GM18499 (cell line): Measurements from ENCODE around the gene ASB4.
"Not testable (repeated sequence)": the region's sequence is repeated elsewhere in the genome, so short reads cannot be mapped to it uniquely, and the experiment has no call there.

Source experiments
- ATAC-seq: cut with Tn5 transposase; IDR thresholded peaks from one replicate; pipeline ENCODE4 v1.9.1; 2021; ENCODE audit warnings: moderate number of reproducible peaks; ENCODE audit not compliant: insufficient read depth, unreplicated experiment

The ASB4 gene

DNA sequence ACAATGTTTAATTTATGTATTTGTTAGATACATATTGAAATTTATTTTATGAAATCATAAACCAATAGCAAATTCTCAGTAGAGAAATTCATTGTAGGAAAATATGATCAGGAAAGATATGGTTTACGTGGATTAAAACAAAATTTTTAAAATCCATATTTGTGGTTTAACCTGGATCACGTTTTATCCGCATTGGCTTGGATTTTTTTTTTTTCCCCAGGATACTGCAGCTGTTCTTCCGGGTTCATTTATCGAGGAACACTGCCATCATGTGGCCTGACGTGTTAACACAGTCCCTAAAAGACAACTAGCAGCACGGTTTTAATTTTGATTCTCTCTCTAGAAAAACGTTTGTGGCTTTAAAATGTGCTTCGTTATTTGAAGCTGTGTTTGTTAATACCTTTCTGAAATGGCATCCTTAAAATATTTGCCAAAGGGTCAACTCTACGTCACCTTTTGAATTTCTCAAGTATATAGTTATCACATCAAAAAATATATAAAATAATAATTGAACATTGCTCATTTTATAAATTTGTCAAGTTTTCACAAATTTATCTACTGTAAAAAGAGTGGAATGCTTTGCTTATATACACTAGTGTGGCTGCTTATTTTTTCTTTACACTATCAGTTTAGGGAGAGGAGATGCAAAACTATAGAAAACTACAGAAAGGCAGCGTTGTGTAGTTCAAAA, 8.7 kb upstream of the ASB4 start:
- ATAC-seq, result no peak

DNA sequence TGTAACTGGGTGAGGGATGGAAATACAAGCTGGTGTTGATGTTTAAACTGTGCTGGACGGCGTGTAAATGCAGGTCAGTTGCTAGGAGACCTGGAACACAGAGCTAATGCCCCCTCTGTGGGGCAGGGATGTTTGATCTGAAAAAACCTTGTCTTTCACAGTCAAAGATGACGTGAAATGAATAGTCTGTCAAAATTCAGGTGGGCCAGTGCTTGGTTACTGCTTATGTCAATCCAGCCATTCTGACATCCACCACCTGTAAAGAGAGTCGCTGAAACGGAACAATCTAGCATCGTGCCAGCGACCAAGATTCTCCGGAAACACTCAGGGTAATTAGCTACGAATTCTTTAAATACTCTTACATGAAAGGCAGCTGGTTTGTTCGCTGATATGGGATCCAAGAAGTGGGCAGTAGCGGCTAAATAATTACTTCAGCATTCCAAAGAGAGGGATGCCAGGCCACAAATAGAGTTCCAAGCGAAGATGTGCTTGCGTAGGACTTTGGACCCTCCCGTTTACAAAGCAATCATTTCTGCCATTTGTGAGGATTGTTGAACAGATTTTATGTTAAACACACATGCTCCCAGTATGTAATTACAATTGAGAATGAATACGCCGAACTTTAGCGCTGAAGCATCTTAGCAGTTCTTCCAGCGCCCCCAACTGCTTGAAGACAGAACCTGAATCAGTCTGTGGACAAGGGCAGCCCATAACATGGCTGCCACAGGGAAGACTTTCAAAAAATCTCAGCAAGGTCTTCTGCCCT, 7.3 kb upstream of the ASB4 start:
- ATAC-seq, result no peak

DNA sequence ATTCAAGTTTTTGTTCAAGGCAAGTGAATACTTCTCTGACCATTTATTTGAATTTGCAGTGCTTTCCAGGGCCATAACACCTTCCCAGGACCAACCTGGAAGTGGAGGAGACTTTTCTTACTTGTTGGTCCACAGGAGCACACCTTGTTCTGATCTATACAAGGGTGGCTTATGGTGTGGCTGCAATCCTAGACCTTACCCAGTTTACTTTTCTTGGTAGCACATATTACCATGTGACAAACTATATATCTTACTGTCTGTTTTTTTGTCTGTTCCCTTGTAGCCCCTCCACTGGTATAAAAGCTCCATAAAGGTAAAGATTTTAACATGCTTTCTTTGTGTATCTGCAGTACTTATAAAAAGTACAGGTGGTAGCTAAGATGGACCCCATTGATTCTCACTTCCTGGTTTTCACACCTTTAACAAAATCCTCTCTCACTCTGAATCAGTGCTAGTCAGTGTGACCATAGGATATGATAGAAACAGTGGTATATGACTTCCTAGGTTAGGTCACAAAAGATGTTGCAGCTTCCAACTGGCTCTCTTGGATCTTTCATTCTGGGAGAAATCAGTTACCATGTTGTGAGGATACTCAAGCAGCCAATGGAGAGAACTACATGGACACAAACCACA, 5.6 kb upstream of the ASB4 start:
- ATAC-seq, result no peak

DNA sequence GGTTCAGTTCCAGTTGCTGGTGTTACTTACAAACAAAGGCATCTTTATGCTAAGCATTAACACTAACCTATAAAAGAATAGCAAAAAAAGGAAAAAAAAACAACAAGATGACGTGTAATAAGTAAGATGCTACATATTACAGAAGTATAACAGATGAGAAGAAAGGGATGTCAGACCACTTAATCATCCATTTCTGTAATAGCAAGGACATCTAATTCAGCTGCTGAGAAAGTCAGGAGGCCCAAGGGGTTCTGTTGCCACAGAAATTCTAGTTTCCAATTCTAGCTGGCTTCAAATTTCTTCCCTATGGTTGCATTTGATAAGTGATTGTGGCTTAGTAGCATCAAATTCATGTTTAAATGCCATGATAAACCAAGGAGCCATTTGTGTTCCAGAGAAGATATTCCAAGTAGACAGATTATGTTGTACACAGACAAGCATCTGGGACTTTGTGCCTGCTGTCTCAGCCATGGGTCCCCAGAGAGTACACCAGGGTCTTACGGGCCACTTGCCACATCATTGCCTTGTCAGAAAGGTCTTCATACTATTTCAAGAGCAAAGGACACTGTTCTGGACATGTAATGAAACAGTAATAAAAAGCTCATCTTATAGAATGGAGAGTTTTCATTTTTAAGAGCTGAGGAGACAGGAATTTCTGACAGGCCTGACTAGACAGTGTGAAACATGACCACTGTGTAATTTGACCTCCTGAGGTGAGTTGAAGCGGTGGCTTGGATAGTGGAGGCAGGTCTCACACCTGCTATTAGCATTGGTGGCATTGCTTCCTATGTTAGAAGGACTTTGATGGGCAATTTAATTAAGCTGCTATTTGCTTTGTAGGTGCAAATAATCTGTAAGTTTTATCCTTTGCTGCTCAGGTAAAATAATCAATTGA, 4.2 kb upstream of the ASB4 start:
- ATAC-seq, result no peak

DNA sequence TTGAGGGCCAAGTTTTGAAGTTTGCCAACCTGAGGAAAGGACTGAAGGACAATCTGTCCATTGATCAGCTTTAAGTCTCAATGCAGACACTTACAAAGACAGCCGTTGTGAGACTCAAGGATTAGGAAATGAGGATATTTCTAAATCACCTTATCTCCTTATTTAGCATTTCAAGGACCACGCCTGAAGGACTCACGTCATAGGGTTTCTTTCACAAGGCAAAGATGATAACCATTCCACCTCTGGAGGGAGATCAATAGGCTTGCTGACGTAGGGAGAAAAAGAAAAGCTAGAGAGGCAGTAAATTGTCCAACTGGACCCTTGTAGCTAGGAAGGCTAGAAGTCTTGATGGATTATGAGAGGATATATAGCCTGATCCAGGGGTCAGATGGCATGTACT, 3.3 kb upstream of the ASB4 start:
- no peak for ATAC-seq

DNA sequence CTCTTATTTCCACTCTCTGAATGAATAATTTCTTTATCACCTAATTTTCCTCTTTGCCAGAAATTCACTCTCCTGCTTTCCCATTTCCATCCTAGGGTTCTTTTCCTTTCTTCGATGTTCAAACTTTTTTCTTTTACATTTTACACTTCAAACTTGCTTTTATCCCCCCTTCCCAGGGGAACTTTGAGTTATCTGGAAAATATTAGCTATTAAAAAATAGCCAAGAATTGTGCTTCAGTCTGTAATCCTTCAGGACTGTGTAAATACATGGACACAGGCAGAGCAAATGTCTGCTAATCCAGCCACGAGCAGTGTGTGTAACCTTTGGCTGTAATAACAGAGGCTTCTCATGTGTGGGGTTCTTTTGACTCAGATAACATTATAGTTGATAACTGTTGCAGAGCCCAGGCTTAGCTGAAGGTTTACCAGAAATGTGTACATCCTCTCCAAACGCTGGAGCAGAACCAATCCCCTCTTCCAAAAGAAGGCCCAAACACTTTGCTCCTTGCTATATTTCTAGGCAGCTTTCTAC, 4.6 kb downstream of the ASB4 start:
- no peak for ATAC-seq

DNA sequence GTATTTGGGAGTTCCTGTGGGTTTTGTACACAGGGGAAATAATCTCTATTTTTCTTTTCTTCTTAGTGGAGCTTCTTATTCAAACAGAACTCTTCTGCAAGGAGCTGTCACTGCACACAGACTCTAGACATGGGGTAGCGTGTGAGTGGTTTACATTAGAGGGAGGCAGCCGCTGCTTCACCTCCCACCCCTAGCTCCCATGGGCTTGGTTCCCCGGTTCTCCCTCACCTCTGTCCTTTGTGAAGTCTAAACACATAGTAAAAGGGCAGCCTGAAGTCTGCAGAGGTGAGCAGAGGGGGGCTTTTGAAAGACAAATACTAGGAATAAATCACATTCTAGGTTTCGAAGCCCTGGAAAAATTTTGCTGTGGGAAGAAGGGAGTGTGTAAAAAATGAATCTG, 5.5 kb downstream of the ASB4 start:
- no peak for ATAC-seq

DNA sequence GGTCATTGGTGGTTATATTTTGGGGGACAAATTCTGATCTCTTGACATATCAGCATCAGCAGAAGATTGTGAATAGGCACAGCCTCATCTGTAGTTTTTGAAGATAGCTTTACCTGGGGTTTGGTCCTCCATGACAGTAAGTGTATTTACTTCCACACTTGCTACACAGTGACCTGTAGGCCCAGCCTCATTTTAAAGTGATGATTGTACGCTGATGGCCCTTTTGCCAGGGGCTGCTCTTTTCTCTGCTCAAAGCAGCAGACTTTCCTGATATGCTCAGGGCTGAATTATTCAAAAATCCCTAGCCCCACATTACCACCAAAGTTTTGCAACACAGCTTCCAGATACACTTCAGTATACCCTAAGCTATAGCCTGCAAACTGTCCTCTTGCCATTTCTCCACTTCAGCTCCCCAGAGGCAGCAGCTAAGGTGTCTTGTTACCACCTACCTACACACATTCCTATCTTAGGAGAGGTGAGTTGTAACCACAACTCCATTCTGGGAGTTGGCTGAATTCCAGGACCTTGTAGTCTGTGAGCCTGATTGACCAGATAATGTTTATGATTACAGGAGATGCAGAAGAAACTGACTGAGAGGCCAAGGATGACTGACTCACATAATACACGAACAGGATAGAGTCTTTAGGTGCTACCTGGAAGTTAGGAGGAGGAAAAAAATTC, 6.0 kb downstream of the ASB4 start:
- no peak for ATAC-seq

DNA sequence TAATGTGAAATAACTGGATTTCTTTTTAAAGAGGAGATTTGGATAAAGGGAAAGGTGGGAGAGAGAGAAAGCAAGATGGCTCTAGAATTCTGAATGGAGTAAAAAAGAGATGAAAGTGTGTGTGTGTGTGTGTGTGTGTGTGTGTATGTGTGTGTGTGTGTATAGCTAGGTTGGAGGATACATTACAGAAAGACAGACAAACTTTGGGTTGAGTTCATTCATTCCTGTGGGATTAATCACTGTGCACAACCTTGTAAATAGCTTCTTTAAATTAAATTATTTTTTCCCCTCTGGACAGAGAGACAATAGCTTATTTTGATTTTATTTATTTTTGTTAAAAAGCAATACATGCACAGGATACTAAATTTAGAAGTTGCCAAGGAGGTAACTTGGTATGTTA, 7.5 kb downstream of the ASB4 start:
- no peak for ATAC-seq

DNA sequence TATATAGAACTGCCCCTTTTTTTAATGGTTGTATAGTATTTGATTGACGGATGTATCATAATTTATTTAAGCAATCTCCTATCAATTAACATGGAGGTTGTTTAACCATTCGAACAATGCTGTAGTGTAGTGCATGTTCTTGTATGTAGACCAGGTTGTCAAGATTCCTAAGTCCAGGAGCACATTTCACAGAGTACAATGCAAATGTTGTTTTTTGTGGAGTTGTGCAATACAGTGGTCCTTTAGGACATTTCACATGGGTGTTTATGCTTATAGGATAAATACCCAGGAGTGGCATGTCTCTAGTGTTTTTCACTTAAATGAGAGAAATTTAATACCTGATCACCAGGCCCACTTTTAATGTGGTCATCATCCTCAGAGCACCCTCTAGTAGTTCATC, 8.1 kb downstream of the ASB4 start:
- ATAC-seq, result no peak

DNA sequence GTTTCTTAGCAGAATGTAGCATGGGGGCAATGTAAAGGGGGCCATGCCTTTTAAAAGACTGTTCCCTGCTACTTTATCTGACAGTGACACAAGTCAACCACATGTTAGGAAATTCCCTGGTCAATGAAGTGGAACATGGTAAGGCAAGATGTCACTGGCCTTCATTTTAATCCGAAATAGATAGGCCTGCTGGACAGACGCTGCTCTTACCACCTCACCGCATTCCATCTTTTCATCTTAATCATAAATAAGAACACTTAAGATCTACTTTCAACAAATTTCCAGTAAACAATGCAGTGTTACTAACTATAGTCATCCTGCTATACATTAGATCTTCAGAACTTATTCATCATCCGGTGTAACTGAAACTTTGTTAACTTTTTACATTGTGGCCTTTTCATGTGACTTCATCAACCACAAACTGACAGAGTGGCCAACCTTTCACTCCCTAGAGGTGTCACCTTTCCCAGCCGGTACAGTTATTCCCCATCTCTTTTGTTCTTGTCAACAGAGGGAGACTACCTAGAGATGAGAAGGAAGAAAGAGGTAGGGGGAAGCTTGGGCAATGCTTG, 15.6 kb downstream of the ASB4 start:
- peak; percentile 90 for ATAC-seq

DNA sequence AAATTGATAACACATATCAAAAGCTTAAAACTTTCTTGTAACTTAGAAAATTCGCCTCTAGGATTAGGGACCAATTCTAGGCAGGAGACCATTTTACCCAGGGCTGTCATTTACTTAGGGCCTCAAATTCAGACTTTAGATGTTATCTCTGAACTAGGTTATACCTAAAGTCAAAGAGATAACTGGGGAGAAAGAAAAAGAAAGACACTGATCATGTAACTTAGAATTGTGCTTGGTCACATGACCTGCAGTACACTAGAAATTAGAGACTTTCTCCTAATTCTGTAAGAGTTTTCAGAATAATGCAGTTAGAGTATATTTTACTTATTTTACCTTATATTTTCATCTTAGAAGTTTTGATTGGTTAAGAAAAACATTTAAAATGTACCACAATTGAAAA, 16.7 kb downstream of the ASB4 start:
- no peak for ATAC-seq

DNA sequence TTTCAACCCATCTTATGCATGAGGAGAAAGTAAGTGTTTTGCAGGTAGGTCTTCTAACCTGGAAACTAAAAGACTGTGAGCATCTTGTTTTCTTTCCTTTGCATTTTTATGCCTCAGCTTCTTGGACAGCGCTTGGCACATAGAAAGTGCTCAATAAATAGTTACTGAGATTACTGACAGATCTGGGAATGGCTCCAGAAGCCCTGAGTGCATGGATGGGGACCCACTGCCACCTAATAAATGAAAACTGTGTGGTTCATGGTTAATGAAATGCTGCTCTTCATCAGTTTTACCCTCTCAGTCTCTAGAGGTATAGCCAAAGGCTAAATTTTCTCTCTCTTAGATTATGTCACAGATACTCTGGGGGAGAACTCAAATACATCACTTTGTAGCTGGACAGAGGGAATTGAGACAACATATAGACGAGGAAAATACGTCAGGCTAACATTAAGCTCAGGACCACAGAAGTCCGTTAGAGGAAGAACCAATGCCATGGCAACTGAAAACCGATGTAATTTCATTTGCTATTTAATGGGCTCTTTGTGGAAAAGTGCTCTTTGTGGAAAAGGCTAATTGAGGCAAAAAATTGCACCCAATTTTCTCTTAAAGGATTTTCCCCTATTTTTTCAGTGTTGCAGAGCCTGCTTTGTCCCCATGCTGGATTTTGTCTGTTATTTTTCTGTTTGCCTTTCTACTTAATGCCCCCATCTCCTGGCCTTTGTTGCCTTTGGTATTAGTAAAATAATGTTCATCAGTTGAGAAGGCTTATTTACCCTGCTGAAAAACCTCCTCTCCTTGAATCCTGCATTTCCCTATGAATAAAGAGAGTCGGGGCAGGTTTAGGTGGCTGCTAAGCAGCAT, 17.8 kb downstream of the ASB4 start:
- ATAC-seq, result no peak

DNA sequence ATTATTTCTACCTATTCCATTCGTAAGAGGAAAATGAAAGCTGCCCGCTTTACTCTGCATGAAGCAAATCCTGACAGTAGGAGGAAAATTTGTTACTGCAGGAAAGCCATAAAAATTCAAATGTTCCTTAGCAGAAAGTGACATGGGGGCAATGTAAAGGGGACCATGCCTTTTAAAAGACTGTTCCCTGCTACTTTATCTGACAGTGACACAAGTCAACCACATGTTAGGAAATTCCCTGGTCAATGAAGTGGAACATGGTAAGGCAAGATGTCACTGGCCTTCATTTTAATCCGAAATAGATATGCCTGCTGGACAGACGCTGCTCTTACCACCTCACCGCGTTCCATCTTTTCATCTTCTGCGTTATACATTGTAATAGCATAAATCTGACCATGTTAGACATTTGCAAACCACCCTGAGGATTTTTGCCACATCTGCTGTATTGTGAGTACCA, 18.4 kb downstream of the ASB4 start:
- not testable (repeated sequence) for ATAC-seq

DNA sequence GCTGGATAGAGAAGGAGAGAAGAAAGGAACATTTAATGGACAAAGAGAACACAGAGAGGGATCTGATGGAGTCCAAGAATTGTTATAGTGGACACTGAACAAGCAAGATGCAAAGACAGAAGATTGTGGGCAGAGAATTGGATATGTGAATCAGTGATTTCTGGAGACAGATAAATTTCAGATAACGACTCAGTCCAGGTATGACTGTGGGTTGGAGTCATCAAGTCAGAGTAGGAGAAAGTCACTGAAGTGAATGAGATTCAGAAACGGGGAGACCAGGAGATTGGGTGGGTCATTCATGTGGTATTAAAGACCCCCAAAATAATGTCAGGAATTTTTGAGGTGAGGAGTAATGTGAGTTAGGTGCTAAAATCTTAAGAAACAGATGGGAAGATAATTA, 23.0 kb downstream of the ASB4 start:
- no peak for ATAC-seq

DNA sequence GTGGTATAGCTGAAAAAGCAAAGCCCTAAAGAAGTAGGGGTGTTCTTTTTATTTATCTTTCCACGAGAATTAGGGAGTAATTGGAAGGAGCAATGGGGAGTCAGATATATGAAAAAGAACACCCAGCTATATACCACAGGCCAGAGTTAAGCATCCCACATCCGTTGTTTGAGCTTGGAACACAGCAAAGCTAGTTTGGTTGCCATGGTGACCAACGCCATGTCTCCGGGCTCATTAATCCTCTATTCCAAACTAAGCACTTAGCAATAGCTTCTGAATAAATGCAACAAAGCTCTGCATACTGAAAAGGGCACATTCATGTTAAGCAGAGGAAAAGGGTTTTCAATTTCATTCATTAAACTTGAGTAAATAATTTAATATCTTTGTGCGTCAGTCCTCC, 23.5 kb downstream of the ASB4 start:
- no peak for ATAC-seq

DNA sequence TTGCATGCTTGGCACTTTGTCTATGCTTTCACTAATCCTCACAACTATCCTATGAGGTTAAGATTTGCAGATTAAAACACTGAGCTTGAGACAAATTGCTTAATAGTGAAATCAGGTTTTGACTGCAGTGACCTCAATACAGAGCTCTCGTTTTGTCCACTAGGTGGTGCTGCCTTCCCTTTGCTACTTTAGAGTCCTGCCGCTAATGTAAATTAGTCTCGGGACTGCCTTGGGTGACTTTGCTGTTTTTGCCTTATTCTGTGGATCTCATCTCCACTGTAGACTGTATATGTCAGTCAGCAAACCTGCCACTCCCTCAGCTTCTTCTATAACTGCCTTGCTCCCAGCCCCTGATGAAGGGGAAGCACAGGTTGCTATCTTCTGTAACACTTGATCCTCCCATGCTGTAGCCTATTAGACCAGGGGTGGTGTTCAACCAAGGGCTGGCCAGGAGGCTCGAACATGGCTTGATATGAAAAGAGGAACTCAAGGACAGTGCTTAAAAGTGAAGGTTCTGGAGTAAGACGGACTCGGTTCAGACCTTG, 26.0 kb downstream of the ASB4 start:
- ATAC-seq, result peak; percentile 94

DNA sequence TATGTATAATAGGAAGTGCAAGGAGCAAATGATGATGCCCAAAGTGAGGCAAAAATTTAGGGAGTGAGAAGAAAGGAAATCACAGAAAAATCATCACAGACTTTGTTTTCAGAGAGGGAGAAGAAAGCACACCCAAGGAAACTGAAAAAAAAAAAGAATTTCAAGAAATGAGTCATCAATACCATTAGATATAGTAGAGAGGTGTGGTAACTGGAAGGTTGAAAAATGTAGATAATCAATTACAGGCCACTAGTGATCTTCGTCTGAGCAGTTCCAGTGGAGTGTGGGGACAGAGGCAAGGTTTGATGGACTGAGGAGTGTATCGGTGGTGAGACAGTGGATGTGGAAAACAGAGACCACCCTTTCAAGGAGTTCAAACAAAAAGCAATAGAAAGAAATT, 31.7 kb downstream of the ASB4 start:
- ATAC-seq, result peak; percentile 88
